Hepatocyte (in vitro differentiated cells): ENCODE data around the gene MIX23. TPM values are rescaled to one million over a fixed set of nuclear protein-coding genes. Genes with fewer than 3 reads are reported as not detected.

ENCODE experiments used
- DNase-seq: peaks from one replicate; pipeline ENCODE4 v3.0.0-alpha.2; 2016; ENCODE audit warnings: low spot score
- H2AFZ ChIP-seq: fragments of 200-600 bp; sonication (generic); 2 replicates; pipeline ENCODE4 v1.6.0; 2016; ENCODE audit warnings: antibody characterized with exemption, mild to moderate bottlenecking
- H3K27ac ChIP-seq: fragments of 200-600 bp; sonication (generic); 2 replicates; pipeline ENCODE4 v1.5.1; 2016; ENCODE audit warnings: mild to moderate bottlenecking
- H3K27me3 ChIP-seq: fragments of 200-600 bp; sonication (generic); 2 replicates; pipeline ENCODE4 v1.6.1; 2016
- H3K36me3 ChIP-seq: fragments of 200-600 bp; sonication (generic); replicated peaks from 2 replicates; pipeline ENCODE4 v1.5.1; 2016; ENCODE audit warnings: low read depth; ENCODE audit not compliant: insufficient read depth
- H3K4me1 ChIP-seq: fragments of 200-600 bp; sonication (generic); 2 replicates; pipeline ENCODE4 v1.5.1; 2016; ENCODE audit warnings: mild to moderate bottlenecking, moderate library complexity; ENCODE audit not compliant: insufficient read depth
- H3K4me2 ChIP-seq: fragments of 200-600 bp; sonication (generic); 2 replicates; pipeline ENCODE4 v1.6.0; 2016
- H3K4me3 ChIP-seq: fragments of 200-600 bp; sonication (generic); 2 replicates; pipeline ENCODE4 v1.5.1; 2016; ENCODE audit warnings: mild to moderate bottlenecking
- H3K79me2 ChIP-seq: fragments of 200-600 bp; sonication (generic); 2 replicates; pipeline ENCODE4 v1.6.0; 2017; ENCODE audit warnings: mild to moderate bottlenecking
- H3K9me2 ChIP-seq: fragments of 200-600 bp; sonication (generic); replicated peaks from 2 replicates; pipeline ENCODE4 v1.6.0; 2017; ENCODE audit warnings: mild to moderate bottlenecking; ENCODE audit not compliant: insufficient read depth
- H3K9me3 ChIP-seq: fragments of 200-600 bp; sonication (generic); 2 replicates; pipeline ENCODE4 v1.5.1; 2016; ENCODE audit warnings: low read depth, mild to moderate bottlenecking
- H4K20me1 ChIP-seq: fragments of 200-600 bp; sonication (generic); 2 replicates; pipeline ENCODE4 v1.6.0; 2016; ENCODE audit warnings: mild to moderate bottlenecking; ENCODE audit not compliant: insufficient read depth, poor library complexity, severe bottlenecking
- EZH2phosphoT487 ChIP-seq: fragments of 200-600 bp; sonication (generic); IDR thresholded peaks from one replicate; pipeline ENCODE4 v1.6.1; 2018; ENCODE audit warnings: antibody characterized with exemption, mild to moderate bottlenecking, low read depth, moderate library complexity; ENCODE audit not compliant: unreplicated experiment, severe bottlenecking
- WGBS: methylation state at CpG from one replicate; pipeline ENCODE4 v1.1.6; 2016; ENCODE audit warnings: low lambda C conversion rate; ENCODE audit errors: missing lambda C conversion rate; 5-methylcytosine and 5-hydroxymethylcytosine counted together
- polyA plus RNA-seq: library from polyadenylated mRNA; unstranded; fragments of >200 nt; fragmentation: Nextera tagmentation; extraction: Ambion mirVana; gene quantifications from 2 replicates; pipeline ENCODE4 v1.2.1, GENCODE V29; 2016
- total RNA-seq: library from RNA; depleted of rRNA; stranded (reverse); fragments of >200 nt; gene quantifications from 2 replicates; pipeline ENCODE4 v1.2.3, GENCODE V29; 2014
- TF ChIP-seq, protein P1 (sequence below): fragments of 200-600 bp; sonication (generic); IDR thresholded peaks from 2 replicates; pipeline ENCODE4 v1.5.1; 2016; ENCODE audit warnings: antibody characterized with exemption, mild to moderate bottlenecking; ENCODE audit not compliant: poor library complexity

Gene MIX23
- total and polyA plus RNA-seq, 2 experiments from 2014 or later: 42.0 to 46.4 TPM

DNA sequence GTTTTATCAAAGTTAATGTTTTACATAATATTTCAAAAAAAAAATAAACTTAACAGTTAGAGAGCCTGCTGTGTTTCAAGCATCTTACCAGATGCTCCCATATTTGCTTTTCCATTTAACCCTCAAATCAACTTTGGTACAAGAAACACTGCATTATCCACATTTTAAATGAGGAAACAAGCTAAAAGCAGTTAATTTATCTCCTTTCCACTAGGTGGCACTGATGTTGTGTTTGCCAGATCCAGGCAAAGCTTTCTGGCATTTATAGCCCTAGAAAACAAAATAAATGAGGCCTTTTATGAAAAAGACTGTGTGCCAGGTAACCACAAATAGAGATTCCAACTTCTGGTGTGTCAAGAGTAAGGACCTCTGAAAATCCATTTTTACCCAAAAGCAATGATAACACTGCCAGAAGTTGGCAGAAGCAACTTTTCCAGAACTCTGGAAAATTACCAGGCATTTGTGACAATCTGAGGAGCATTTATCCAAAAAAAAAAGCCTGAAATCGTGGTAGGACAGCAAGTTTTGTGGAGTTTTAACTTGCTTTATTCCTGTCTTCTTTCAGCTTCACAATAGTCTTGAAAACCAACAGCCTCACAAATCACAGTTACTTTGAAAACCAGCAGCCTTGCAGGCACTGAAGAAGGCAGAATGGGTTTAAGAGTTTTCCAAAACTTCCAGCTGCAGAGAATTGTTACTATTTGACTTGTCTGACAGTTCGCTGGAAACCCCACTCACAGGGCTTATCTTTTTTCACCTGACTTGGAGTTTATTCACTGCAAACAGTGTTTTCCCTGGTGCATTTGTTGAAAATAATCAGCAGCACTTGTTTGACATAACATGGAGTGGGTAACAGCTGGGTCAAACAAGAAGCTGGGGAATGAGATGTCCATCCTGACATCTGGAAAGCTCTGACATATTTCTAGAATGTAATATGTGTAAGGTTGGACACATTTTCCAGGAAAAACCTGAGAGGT, 10.1 kb upstream of the MIX23 start:
- TF ChIP-seq, protein P1, sequence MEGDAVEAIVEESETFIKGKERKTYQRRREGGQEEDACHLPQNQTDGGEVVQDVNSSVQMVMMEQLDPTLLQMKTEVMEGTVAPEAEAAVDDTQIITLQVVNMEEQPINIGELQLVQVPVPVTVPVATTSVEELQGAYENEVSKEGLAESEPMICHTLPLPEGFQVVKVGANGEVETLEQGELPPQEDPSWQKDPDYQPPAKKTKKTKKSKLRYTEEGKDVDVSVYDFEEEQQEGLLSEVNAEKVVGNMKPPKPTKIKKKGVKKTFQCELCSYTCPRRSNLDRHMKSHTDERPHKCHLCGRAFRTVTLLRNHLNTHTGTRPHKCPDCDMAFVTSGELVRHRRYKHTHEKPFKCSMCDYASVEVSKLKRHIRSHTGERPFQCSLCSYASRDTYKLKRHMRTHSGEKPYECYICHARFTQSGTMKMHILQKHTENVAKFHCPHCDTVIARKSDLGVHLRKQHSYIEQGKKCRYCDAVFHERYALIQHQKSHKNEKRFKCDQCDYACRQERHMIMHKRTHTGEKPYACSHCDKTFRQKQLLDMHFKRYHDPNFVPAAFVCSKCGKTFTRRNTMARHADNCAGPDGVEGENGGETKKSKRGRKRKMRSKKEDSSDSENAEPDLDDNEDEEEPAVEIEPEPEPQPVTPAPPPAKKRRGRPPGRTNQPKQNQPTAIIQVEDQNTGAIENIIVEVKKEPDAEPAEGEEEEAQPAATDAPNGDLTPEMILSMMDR: peak; percentile 74
- TF ChIP-seq EZH2phosphoT487: no peak
- H3K9me3 ChIP-seq: no peaks in the 10 kb centered on the region
- H2AFZ ChIP-seq: no peak overlapping the region
- 24% methylated on average over 2 of the region's 2 CpGs for WGBS
- peaks cover 27% of the 10 kb centered on the region for H3K79me2 ChIP-seq
- H3K36me3 ChIP-seq: no peaks in the 10 kb centered on the region
- no peaks in the 10 kb centered on the region for H3K9me2 ChIP-seq
- H3K4me3 ChIP-seq: no peak overlapping the region
- peak overlapping the region; percentile 6 for H3K4me2 ChIP-seq
- H3K27ac ChIP-seq: peak overlapping the region; percentile 68
- no peaks in the 10 kb centered on the region for H4K20me1 ChIP-seq
- no peaks in the 10 kb centered on the region for H3K27me3 ChIP-seq
- peaks cover 13% of the 10 kb centered on the region for H3K4me1 ChIP-seq
- DNase-seq: peak; percentile 63

DNA sequence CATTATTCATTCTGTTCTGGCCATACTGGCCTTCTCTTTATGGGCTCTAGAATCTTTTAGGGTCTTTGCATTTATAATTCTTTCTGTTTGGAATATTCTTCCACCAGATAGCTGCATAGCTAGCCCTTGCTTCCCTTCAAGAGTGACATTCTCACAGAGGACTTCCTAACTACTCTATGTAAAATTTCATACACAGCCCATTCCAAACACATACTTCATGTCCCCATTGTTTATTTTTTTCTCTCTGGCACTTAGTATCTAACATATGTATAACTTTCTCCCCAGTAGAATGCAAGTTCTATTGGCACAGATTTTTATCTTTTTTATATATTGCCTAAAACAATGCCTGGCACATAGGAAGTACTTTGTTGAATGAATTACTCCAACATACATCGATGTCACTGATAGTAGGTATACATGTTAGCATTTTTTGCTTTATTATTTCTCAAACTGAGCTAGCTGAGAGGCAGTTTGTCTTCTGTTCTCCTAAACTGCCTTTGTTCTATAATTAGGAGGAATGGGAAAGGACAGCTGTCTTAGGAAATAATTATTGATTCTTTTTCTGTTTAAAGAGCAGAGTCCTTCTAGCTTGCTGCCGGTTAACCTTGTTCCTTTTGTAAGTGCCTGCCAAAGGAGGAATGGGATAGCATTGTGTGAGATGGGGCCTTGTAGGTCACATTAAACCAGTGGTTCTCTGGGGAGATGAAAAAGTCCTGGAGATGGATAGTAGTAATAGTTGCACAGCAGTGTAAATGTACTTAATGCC, 8.8 kb upstream of the MIX23 start:
- TF ChIP-seq EZH2phosphoT487: no peak
- Histone ChIP-seq H3K9me3 (no peaks in the 10 kb centered on the region), H4K20me1 (no peaks in the 10 kb centered on the region), H3K9me2 (no peaks in the 10 kb centered on the region), H3K4me3 (no peak overlapping the region), H3K36me3 (no peaks in the 10 kb centered on the region), H2AFZ (no peak overlapping the region), H3K4me1 (peaks cover 13% of the 10 kb centered on the region), H3K27ac (no peak overlapping the region), H3K79me2 (peaks cover 38% of the 10 kb centered on the region), H3K4me2 (no peak overlapping the region), H3K27me3 (no peaks in the 10 kb centered on the region)
- DNase-seq: no peak
- WGBS: 62% methylated on average over 2 of the region's 2 CpGs

DNA sequence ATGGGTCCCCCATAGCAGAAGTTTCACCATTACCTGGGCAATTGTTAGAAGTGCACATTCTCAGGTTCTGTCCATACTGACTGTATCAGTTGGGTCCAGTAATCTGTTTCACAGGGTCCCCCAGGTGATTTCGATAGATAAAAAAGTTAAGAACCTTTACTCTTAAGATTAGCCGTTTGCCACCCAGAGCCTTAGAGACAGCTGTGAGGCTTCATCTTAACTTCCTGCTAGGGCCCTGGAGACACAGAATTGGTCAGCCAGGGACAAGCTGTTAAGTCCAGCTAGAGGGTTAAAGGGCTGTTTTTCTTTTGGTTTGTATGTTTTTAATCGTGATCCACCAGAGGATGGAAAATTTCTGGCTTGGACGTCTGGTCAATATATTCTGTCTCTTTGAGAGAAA, 7.6 kb upstream of the MIX23 start:
- 75% methylated on average over 4 of the region's 4 CpGs for WGBS
- Histone ChIP-seq H3K9me2 (no peaks in the 10 kb centered on the region), H3K4me3 (no peak overlapping the region), H3K4me2 (no peak overlapping the region), H3K27me3 (no peaks in the 10 kb centered on the region), H3K79me2 (peaks cover 48% of the 10 kb centered on the region), H3K4me1 (peaks cover 13% of the 10 kb centered on the region), H2AFZ (no peak overlapping the region), H3K9me3 (no peaks in the 10 kb centered on the region), H3K36me3 (no peaks in the 10 kb centered on the region), H4K20me1 (no peaks in the 10 kb centered on the region), H3K27ac (no peak overlapping the region)
- DNase-seq: no peak
- TF ChIP-seq, protein P1: no peak

DNA sequence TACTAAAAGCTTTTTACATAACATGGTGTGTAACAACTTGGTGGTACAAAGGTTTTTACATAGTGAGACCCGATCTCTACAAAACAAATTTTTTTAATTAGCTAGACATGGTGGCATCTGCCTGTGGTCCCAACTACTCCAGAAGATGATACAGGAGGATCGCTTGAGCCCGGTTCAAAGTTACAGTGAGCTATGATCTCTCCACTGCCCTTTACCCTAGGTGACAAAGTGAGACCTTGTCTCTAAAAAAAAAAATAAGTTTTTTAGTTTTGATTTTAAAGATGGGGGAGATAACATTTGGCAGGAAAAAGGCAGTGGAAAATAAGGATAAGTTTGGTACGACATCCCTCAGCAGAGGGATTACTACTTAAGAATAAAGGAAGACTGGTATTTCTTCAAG, 6.9 kb upstream of the MIX23 start:
- H3K4me2 ChIP-seq: no peak overlapping the region
- no peaks in the 10 kb centered on the region for H4K20me1 ChIP-seq
- no peaks in the 10 kb centered on the region for H3K36me3 ChIP-seq
- H3K4me1 ChIP-seq: peaks cover 13% of the 10 kb centered on the region
- no peaks in the 10 kb centered on the region for H3K9me3 ChIP-seq
- 92% methylated on average over 4 of the region's 4 CpGs for WGBS
- TF ChIP-seq EZH2phosphoT487: no peak
- TF ChIP-seq, protein P1: no peak
- DNase-seq: no peak
- H3K27me3 ChIP-seq: no peaks in the 10 kb centered on the region
- peaks cover 48% of the 10 kb centered on the region for H3K79me2 ChIP-seq
- no peaks in the 10 kb centered on the region for H3K9me2 ChIP-seq
- H3K27ac ChIP-seq: no peak overlapping the region
- H3K4me3 ChIP-seq: no peak overlapping the region
- H2AFZ ChIP-seq: no peak overlapping the region
